GM18499 (cell line): Measurements from ENCODE around the gene ASL.
"Not testable (repeated sequence)": the region's sequence is repeated elsewhere in the genome, so short reads cannot be mapped to it uniquely, and the experiment has no call there.

Source experiments
- ATAC-seq: cut with Tn5 transposase; IDR thresholded peaks from one replicate; pipeline ENCODE4 v1.9.1; 2021; ENCODE audit warnings: moderate number of reproducible peaks; ENCODE audit not compliant: insufficient read depth, unreplicated experiment

Gene ASL

DNA sequence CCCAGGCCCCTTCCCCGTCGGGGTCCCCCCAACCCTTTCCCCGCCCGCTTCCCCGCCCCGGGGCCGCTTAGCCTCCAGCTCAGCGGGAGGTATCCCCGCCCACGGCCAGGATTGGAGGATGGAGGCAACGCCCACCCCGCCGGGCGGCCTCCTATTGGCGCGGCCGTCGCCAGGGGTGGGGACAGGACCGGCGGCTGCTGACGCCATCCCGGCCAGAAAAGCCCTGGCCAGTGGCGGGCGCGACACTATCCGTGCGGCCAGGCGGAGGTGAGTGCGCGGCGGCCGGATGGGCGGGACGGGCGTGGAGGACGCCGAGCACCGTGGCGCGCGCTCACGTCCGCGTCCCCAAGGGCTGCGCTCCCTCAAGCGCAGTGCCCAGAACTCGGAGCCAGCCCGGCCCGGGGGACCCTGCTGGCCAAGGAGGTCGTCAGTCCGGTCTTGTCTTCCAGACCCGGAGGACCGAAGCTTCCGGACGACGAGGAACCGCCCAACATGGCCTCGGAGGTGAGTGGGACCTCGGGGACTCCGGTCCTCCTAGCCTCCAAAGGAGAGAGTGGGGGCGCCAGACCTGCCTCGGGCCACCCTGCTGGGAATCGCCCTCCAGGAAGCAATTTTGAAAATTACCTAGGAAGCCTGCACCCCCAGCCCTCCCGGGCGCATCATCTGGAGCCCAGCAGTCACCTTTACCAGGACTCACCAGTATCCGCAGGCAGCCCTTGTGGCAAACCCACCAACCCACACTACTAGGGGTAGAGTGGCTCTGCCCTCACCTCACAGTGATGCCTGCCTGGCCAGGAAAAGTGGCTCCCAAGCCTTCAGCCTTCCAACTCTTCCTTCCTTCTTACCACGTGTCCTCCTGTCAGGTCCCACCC lies at the start of gene ASL:
ASL (plus strand) TSS at position 230 of the 872 bp plus-strand sequence; CDS start at position 493, 263 bp downstream.
- ATAC-seq: peak; percentile 87

GRCh38 chr7:66028342-66028741 lies 47.3 kb upstream of the ASL start:
- ATAC-seq: not testable (repeated sequence)

DNA sequence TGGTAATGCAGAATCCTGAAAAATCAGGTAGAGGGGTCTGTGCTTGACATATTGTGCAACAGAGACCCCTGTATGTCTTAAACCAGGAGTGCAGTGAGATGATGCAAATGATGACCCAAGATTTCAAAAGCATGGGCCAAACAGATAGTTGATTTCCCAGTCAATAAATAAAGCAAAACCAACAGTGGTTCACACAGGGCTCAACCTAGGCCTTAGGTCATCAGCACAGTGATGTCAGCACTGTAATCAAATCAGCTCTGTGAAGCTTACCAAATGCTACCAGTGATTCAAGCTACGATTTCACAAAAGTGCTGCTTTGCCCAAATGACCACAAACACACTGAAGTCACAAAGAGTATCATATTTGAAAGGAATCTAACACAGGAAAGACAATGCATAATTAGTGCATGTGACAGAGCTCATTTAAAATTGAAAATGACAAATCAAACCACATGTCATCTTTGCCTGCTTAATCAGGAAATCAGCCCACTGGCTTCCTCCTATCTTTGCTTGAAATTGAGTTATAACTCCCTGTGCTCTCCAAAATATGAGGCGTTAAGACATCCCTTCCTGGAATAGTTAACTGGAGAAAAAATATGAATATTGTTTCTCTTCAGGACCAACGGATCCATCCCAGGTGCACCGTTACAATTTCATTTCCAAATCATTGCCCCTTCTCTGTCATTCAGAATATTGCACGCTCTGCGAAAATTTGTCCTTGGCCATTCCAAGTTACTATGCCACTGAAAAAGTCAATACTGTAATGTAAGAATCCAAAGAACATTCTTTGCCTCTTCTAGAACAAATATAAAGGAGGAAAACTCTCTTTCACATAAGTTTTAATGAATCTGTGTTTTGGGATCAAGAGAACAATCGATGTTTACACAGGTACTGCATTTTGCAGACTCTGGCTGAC lies 41.9 kb upstream of the ASL start:
- no peak for ATAC-seq

GRCh38 chr7:66034436-66035010 lies 41.1 kb upstream of the ASL start:
- not testable (repeated sequence) for ATAC-seq

- ATAC-seq: no peak
Observed at GRCh38 chr7:66036382-66036781, 39.2 kb upstream of the ASL start.

- no peak for ATAC-seq
Observed at GRCh38 chr7:66036788-66037187, 38.8 kb upstream of the ASL start.

- ATAC-seq: no peak
Observed at GRCh38 chr7:66039094-66039670, 36.4 kb upstream of the ASL start.

- no peak for ATAC-seq
Observed at GRCh38 chr7:66043681-66044497, 31.7 kb upstream of the ASL start.

DNA sequence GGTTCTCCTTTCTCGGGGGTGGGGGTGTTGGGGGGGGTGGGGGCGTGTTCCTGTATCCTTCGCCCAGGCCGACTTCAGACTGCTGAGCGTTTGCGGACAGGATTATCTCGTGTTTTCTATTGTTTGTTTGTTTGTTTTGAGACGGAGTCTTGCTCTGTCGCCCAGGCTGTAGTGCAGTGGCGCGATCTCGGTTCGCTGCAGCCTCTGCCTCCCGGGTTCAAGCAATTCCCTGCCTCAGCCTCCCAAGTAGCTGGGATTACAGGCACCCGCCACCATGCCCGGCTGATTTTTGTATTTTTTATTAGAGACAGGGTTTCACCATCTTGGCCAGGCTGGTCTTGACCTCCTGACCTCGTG lies 31.1 kb upstream of the ASL start:
- ATAC-seq: not testable (repeated sequence)

GRCh38 chr7:66047426-66047825 lies 28.2 kb upstream of the ASL start:
- ATAC-seq: no peak

GRCh38 chr7:66049886-66050285 lies 25.7 kb upstream of the ASL start:
- ATAC-seq: not testable (repeated sequence)

DNA sequence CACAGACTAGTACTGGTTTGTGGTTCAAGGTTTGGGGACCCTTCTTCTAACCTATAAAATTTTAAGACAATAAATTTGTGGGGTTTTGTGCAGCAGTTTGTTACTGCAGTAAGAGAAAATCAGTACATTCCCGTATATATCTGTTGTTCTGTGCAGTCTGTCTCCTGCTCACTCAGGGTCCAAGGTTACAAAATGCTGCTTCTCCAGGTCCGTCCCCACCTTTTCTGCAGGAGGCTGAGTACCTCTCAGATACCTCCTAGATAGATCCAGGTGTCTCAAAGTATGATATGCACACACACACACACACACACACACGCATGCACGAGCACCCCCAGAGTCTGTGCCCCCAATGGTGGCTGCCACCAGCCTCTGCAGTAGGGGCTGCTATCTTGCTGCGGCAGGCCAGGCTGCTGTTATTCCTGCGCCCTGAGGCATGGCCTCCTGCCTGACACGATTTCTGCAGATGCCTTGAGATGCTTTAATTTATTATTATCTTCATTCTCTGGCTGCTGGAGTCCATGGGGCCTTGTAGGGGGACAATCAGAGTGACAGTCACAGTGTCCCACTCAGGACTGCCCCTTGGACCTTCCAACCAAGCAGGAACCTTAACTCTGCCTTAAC lies 25.2 kb upstream of the ASL start:
- ATAC-seq: no peak

DNA sequence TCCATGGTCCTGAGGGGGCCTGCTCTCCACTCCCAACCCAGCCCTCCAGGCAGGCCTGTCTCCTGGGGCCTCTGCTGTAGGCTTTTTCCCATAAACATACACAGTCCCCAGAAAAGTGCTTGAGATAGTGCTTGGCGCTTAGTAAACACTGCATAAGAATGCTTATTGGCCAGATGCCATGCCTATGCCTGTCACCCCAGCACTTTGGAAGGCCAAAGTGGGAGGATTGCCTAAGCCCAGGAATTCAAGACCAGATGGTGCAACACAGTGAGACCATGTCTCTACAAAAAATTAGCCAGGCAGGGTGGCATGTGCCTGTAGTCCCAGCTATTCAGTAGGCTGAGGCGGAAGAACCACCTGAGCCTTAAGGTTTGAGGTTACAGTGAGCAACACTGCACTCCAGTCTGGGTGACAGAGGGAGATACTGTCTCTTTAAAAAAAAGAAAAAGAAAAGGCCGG lies 24.6 kb upstream of the ASL start:
- no peak for ATAC-seq

- no peak for ATAC-seq
Observed at GRCh38 chr7:66052447-66052846, 23.2 kb upstream of the ASL start.

DNA sequence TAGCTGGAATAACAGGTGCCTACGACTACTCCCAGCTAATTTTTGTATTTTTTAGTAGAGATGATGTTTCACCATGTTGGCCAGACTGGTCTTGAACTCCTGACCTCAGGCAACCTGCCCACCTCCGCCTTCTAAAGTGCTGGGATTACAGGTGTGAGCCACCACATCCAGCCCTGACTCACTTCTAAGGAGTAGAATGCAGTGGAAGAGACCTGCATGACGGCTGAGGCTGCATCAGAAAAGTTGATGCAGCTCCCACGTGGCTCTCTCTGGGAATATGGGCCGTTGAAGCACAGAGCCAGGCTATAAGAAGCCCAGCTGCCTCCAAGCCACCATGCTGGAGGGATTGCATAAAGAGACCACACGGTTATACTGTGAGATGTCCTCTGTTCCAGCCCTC lies 21.6 kb upstream of the ASL start:
- ATAC-seq: no peak

- ATAC-seq: peak; percentile 40
Observed at GRCh38 chr7:66055321-66055956, 20.2 kb upstream of the ASL start.

DNA sequence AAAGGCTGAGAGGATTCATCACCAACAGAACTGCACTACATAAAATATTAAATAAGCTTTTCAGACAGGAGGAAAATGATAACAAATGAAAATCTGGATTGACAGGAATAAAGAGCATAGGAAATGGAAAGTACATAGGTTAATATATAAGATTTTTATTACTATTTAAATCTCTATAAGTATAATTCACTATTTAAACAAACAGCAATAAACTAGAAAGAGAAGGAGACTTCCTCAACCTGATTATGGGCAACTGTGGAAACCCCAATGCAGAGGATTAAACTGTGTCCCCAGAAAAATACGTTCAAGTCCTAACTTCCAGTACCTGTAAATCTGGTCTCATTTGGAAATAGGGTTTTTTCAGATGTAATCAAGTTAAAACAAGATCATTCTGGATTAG lies 14.8 kb upstream of the ASL start:
- ATAC-seq: no peak

DNA sequence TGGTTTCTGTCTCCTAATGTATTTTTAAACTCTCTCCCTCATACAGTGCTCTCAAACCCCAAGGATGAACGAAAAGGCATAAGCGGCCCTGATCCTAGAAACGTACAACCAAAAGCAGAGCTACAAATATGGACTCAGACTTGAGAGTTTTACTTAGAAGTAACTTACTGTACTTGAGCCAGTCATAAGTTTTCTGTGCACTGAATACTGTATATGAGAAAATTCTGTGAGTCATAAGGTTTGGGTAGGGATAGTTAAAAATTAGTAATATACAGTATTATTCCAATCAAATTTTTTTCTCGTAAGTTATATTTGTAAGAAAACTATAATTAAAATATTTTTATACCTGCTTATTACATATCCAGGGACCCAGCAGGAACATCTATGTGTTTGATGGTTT lies 5.9 kb upstream of the ASL start:
- no peak for ATAC-seq

DNA sequence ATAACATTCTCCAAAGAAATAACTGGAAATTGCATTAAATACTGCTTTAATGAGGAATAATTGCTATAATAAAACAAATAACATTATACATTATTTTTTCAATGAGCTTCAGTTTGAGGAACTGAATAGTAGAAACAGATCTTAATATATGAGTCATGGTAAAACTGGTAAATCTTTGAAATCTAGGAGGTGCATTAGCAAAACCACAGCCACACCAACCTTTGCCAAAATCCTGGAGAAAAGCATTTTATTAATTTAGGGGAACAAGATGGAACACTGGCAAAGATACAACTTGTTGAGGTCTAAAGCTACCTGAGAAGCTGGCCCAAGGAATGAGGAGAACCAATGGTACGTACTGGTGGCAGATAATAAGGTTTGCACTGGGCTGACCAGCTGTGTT lies 5.4 kb upstream of the ASL start:
- ATAC-seq: no peak
